ENCODE measurements around the gene TNFRSF14.

DNA sequence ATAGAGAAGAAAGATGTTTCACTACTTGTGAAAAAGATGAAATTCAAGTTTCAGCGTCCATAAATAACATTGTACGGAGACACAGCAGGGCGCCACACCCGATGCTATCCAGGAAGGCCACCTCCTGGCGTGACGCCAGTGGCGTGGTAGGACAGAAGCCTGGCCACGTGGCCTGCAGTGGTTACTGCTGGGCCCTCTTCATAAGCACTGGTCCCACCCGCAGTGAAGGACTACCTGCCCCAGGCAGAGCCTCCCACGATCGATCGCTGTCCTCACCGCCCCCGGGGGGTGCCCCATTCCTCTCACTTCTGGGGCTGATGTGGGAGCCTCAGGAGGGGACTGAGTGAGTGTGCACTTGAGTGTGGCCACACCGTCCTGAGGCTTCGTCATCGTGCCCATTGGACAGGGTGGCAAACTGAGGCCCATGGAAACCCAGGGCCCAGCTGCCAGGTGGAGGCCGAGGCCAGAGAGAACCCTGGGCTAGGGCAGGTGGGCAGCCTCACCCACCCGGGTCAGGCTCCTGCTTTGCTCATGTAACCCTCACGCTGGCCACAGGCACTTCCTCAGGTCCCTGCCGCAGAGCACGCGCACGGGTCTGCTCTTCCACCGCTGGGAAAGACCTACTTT lies 14.4 kb upstream of the TNFRSF14 start:
- no peak for TF ChIP-seq POLR2A (IDR thresholded peaks at IDR 0.05; ENCODE audit: low read depth, low read length)
- no peak for TF ChIP-seq TAF1 (IDR thresholded peaks at IDR 0.05; ENCODE audit: borderline replicate concordance, low read depth, low read length)
- TF ChIP-seq POLR2AphosphoS5 (IDR thresholded peaks at IDR 0.05; ENCODE audit: low read depth, low read length): no peak
